GM23338 (cell line): Measurements from ENCODE around the gene TMEM107. TPM values are rescaled to one million over a fixed set of nuclear protein-coding genes. Genes with fewer than 3 reads are reported as not detected.

Experiments used
- ATAC-seq: fragments of 200-7000 bp; cut with Tn5 transposase; 3 replicates; pipeline ENCODE4 v1.9.1; 2020
- DNase-seq: peaks from one replicate; pipeline ENCODE4 v3.0.0-alpha.2; 2015; ENCODE audit warnings: low spot score
- H2AFZ ChIP-seq: fragments of 200-600 bp; sonication (generic); 2 replicates; pipeline ENCODE4 v1.8.0; 2016; ENCODE audit warnings: antibody characterized with exemption, mild to moderate bottlenecking, moderate library complexity
- H3F3A ChIP-seq: fragments of 200-600 bp; sonication (generic); replicated peaks from 2 replicates; pipeline ENCODE4 v1.8.0; 2017; ENCODE audit warnings: antibody characterized with exemption, mixed run types, low read depth
- H3K27ac ChIP-seq: fragments of 200-600 bp; sonication (generic); 2 replicates; pipeline ENCODE4 v1.6.1; 2016; ENCODE audit warnings: low read depth
- H3K27me3 ChIP-seq: fragments of 200-600 bp; sonication (generic); 2 replicates; pipeline ENCODE4 v1.8.0; 2016; ENCODE audit warnings: mild to moderate bottlenecking, mixed run types, moderate library complexity; ENCODE audit not compliant: insufficient read depth
- H3K36me3 ChIP-seq: fragments of 200-600 bp; sonication (generic); 2 replicates; pipeline ENCODE4 v1.8.0; 2016; ENCODE audit warnings: mild to moderate bottlenecking; ENCODE audit not compliant: insufficient read depth
- H3K4me1 ChIP-seq: fragments of 200-600 bp; sonication (generic); 2 replicates; pipeline ENCODE4 v1.8.0; 2016; ENCODE audit warnings: mild to moderate bottlenecking, moderate library complexity; ENCODE audit not compliant: insufficient read depth
- H3K4me2 ChIP-seq: fragments of 200-600 bp; sonication (generic); 2 replicates; pipeline ENCODE4 v1.7.1; 2017; ENCODE audit warnings: mixed run types
- H3K4me3 ChIP-seq: fragments of 200-600 bp; sonication (generic); 2 replicates; pipeline ENCODE4 v1.6.1; 2016; ENCODE audit warnings: mixed run types
- H3K79me2 ChIP-seq: fragments of 200-600 bp; sonication (generic); replicated peaks from 2 replicates; pipeline ENCODE4 v1.8.0; 2017; ENCODE audit warnings: mild to moderate bottlenecking; ENCODE audit not compliant: insufficient read depth
- H3K9me2 ChIP-seq: fragments of 200-600 bp; sonication (generic); 2 replicates; pipeline ENCODE4 v1.8.0; 2017; ENCODE audit not compliant: insufficient read depth
- H4K20me1 ChIP-seq: fragments of 200-600 bp; sonication (generic); replicated peaks from 2 replicates; pipeline ENCODE4 v1.8.0; 2017; ENCODE audit warnings: mild to moderate bottlenecking; ENCODE audit not compliant: insufficient read depth
- H3K27ac Mint-ChIP-seq: 2 replicates; pipeline ENCODE4 v1.8.0; 2020; ENCODE audit warnings: inconsistent platforms, mild to moderate bottlenecking, moderate library complexity, mixed read lengths
- H3K27me3 Mint-ChIP-seq: 3 replicates; pipeline ENCODE4 v1.8.0; 2022; ENCODE audit warnings: low read depth, mild to moderate bottlenecking, moderate library complexity, mixed read lengths, inconsistent platforms; ENCODE audit not compliant: insufficient read depth, poor library complexity
- H3K36me3 Mint-ChIP-seq: 3 replicates; pipeline ENCODE4 v1.8.0; 2021; ENCODE audit warnings: low read depth, mild to moderate bottlenecking, inconsistent platforms, moderate library complexity, mixed read lengths
- H3K4me1 Mint-ChIP-seq: 3 replicates; pipeline ENCODE4 v1.8.0; 2020; ENCODE audit warnings: mild to moderate bottlenecking, inconsistent platforms, mixed read lengths
- H3K4me3 Mint-ChIP-seq: 3 replicates; pipeline ENCODE4 v1.8.0; 2021; ENCODE audit warnings: moderate library complexity, mild to moderate bottlenecking, inconsistent platforms, mixed read lengths
- H3K9me3 Mint-ChIP-seq: 3 replicates; pipeline ENCODE4 v1.8.0; 2020; ENCODE audit warnings: moderate library complexity, mild to moderate bottlenecking, inconsistent platforms, mixed read lengths
- CTCF ChIP-seq, 2 experiments: fragments of 200-600 bp in 1 of 2; sonication (generic) in 1 of 2; conservative IDR thresholded peaks; 2 replicates each; pipeline versions ENCODE4 v1.5.1 to v1.6.1; 2016 to 2017; ENCODE audit warnings: antibody characterized with exemption in 2 of 2, low read depth in 2 of 2, mild to moderate bottlenecking in 2 of 2, moderate library complexity in 1 of 2
- ETS1 ChIP-seq: IDR thresholded peaks from 2 replicates; pipeline ENCODE4 v1.6.1; 2016; ENCODE audit warnings: antibody characterized with exemption
- EZH2 ChIP-seq: fragments of 200-600 bp; sonication (generic); IDR thresholded peaks from one replicate; pipeline ENCODE4 v1.8.0; 2017; ENCODE audit warnings: antibody characterized with exemption, mild to moderate bottlenecking, low read depth; ENCODE audit not compliant: unreplicated experiment
- EZH2phosphoT487 ChIP-seq: fragments of 200-600 bp; sonication (generic); IDR thresholded peaks from one replicate; pipeline ENCODE4 v1.8.1; 2018; ENCODE audit warnings: antibody characterized with exemption; ENCODE audit not compliant: unreplicated experiment
- JUNB ChIP-seq: IDR thresholded peaks from one replicate; pipeline ENCODE4 v1.6.1; 2016; ENCODE audit warnings: antibody characterized with exemption; ENCODE audit not compliant: unreplicated experiment
- NANOG ChIP-seq: IDR thresholded peaks from 2 replicates; pipeline ENCODE4 v1.6.1; 2016; ENCODE audit warnings: antibody characterized with exemption, borderline replicate concordance
- POLR2AphosphoS5 ChIP-seq: IDR thresholded peaks from 2 replicates; pipeline ENCODE4 v1.6.1; 2016; ENCODE audit warnings: antibody characterized with exemption, low read depth
- REST ChIP-seq: IDR thresholded peaks from one replicate; pipeline ENCODE4 v1.6.1; 2018; ENCODE audit warnings: antibody characterized with exemption; ENCODE audit not compliant: unreplicated experiment
- ZNF331 ChIP-seq: fragments of 250-450 bp; sonication (Bioruptor Pico); IDR thresholded peaks from 2 replicates; pipeline ENCODE4 v1.5.0; 2020; ENCODE audit warnings: low read depth, mild to moderate bottlenecking, moderate library complexity
- polyA plus RNA-seq: library from polyadenylated mRNA; unstranded; fragments of >200 nt; fragmentation: Nextera tagmentation; extraction: Ambion mirVana; gene quantifications from 2 replicates; pipeline ENCODE4 v1.2.1, GENCODE V29; 2016
- total RNA-seq: library from RNA; depleted of rRNA; stranded (reverse); fragments of >200 nt; shearing (Covaris generic); gene quantifications from 2 replicates; pipeline ENCODE4 v1.2.3, GENCODE V29; 2014

TMEM107 gene
- total and polyA plus RNA-seq, 2 experiments from 2014 or later: 10.8 to 20.4 TPM

GRCh38 chr17:8153525-8153956, 22.6 kb downstream of the TMEM107 start:
- Histone ChIP-seq H3K4me3 (peak overlapping the region; percentile 67), H3K27me3 (no peaks in the 10 kb centered on the region), H2AFZ (no peak overlapping the region), H4K20me1 (no peaks in the 10 kb centered on the region; the same call in 1 of the 2 replicates), H3F3A (peaks cover 38% of the 10 kb centered on the region; the same call in 1 of the 2 replicates), H3K4me1 (peaks cover 30% of the 10 kb centered on the region), H3K36me3 (no peaks in the 10 kb centered on the region), H3K79me2 (peaks cover 6% of the 10 kb centered on the region; the same call in 1 of the 2 replicates), H3K27ac (peak overlapping the region; percentile 80), H3K4me2 (peak overlapping the region; percentile 100), H3K9me2 (no peaks in the 10 kb centered on the region)
- Mint-ChIP-seq H3K9me3 (no peaks in the 10 kb centered on the region; the same call in 2 of the 3 replicates), H3K4me3 (no peak overlapping the region; the same call in none of the 3 replicates), H3K36me3 (peaks cover 13% of the 10 kb centered on the region), H3K27me3 (peaks cover 28% of the 10 kb centered on the region), H3K4me1 (peaks cover 17% of the 10 kb centered on the region), H3K27ac (peak overlapping the region; percentile 91)
- DNase-seq: peak; percentile 38
- TF ChIP-seq NANOG: no peak
- TF ChIP-seq EZH2: no peak
- TF ChIP-seq POLR2AphosphoS5: no peak
- no peak for TF ChIP-seq JUNB
- no peak for TF ChIP-seq EZH2phosphoT487
- TF ChIP-seq ETS1: no peak
- no peak for TF ChIP-seq ZNF331 (CRISPR knock-in tag)
- no peak for TF ChIP-seq REST
- TF ChIP-seq CTCF (conservative IDR thresholded peaks at IDR 0.05; ENCODE audit: low read depth in 2 of 2): no peak
- ATAC-seq: no peak
